H1 (cell line): ENCODE results near the gene CLEC16A. TPM values are rescaled to one million over a fixed set of nuclear protein-coding genes. Genes with fewer than 3 reads are reported as not detected.

ENCODE experiments used
- CTCF ChIA-PET: fragments of 300-600 bp; sonication (Branson Sonifier 250); formaldehyde crosslinking; loops from one replicate; lab custom pipeline; 2021; ENCODE audit not compliant: partially characterized antibody; lab: Charles Lee
- POLR2A ChIA-PET: fragments of 300-600 bp; sonication (Branson Sonifier 250); formaldehyde crosslinking; loops from one replicate; lab custom pipeline; 2021; ENCODE audit warnings: inconsistent platforms; ENCODE audit not compliant: partially characterized antibody; lab: Charles Lee
- DNase-seq, 2 experiments: peaks; one replicate each; pipeline versions ENCODE4 v3.0.0 to v3.0.0-alpha.2; 2010 to 2022; ENCODE audit warnings: low spot score in 2 of 2, low read depth in 1 of 2, mixed read lengths in 1 of 2
- FAIRE-seq: peaks from 2 replicates; lab custom pipeline; 2011; peaks lifted over from hg19 to GRCh38; lab: Jason Lieb, UNC
- H2AFZ ChIP-seq: 2 replicates; pipeline ENCODE4 v1.8.1; 2012; ENCODE audit warnings: low read length, inconsistent platforms
- H2AK5ac ChIP-seq: 2 replicates; pipeline ENCODE4 v1.6.1; 2013; ENCODE audit warnings: low read depth, low read length
- H2BK120ac ChIP-seq: replicated peaks from 2 replicates; pipeline ENCODE3; 2013; ENCODE audit warnings: low read depth, low read length, inconsistent platforms
- H2BK12ac ChIP-seq: 2 replicates; pipeline ENCODE4 v1.6.1; 2013; ENCODE audit warnings: low read depth, low read length
- H2BK15ac ChIP-seq: 2 replicates; pipeline ENCODE4 v1.6.1; 2013; ENCODE audit warnings: low read length
- H2BK20ac ChIP-seq: 2 replicates; pipeline ENCODE4 v1.6.1; 2013; ENCODE audit warnings: low read length
- H2BK5ac ChIP-seq: 2 replicates; pipeline ENCODE4 v1.6.1; 2013; ENCODE audit warnings: low read depth, low read length
- H3K14ac ChIP-seq: 2 replicates; pipeline ENCODE4 v1.6.1; 2013; ENCODE audit warnings: inconsistent platforms; ENCODE audit not compliant: insufficient read length
- H3K18ac ChIP-seq: 2 replicates; pipeline ENCODE4 v1.6.1; 2013; ENCODE audit warnings: low read length; ENCODE audit errors: extremely low read depth
- H3K23ac ChIP-seq: 2 replicates; pipeline ENCODE4 v1.6.1; 2013; ENCODE audit warnings: inconsistent platforms; ENCODE audit not compliant: insufficient read length
- H3K23me2 ChIP-seq: 2 replicates; pipeline ENCODE4 v1.6.1; 2013; ENCODE audit warnings: low read depth, low read length
- H3K27ac ChIP-seq: 2 replicates; pipeline ENCODE4 v1.6.1; 2011; ENCODE audit warnings: low read depth, low read length, inconsistent platforms
- H3K27me3 ChIP-seq, 4 experiments: replicated peaks in 1 of 4; 1 replicate in 1 of 4; 2 replicates in 3 of 4; pipeline versions ENCODE4 v1.6.1 to v1.8.1; 2011 to 2013; ENCODE audit warnings: low read length in 3 of 4, mild to moderate bottlenecking in 3 of 4, inconsistent platforms in 2 of 4, mixed read lengths in 2 of 4, moderate library complexity in 1 of 4; ENCODE audit not compliant: control insufficient read depth in 3 of 4, insufficient read depth in 3 of 4; ENCODE audit errors: extremely low read depth in 1 of 4
- H3K36me3 ChIP-seq, 4 experiments: 2 replicates each; pipeline versions ENCODE4 v1.6.1 to v1.8.1; 2011 to 2013; ENCODE audit warnings: mild to moderate bottlenecking in 4 of 4, low read length in 3 of 4, moderate library complexity in 2 of 4, control low read depth in 1 of 4, inconsistent platforms in 1 of 4; ENCODE audit not compliant: insufficient read depth in 4 of 4, control insufficient read depth in 2 of 4
- H3K4ac ChIP-seq: replicated peaks from 2 replicates; pipeline ENCODE3; 2013; ENCODE audit warnings: low read length, low read depth, mixed read lengths, inconsistent platforms; ENCODE audit not compliant: insufficient read length
- H3K4me1 ChIP-seq, 4 experiments: replicated peaks in 1 of 4; 1 replicate in 1 of 4; 2 replicates in 3 of 4; pipeline versions ENCODE4 v1.6.1 to v1.8.1; 2011 to 2013; ENCODE audit warnings: low read length in 3 of 4, inconsistent platforms in 2 of 4, mixed read lengths in 1 of 4; ENCODE audit not compliant: insufficient read depth in 4 of 4, control insufficient read depth in 3 of 4
- H3K4me2 ChIP-seq, 2 experiments: 2 replicates each; pipeline versions ENCODE4 v1.6.1 to v1.8.1; 2011 to 2013; ENCODE audit warnings: low read depth in 2 of 2, low read length in 2 of 2, control low read depth in 1 of 2, inconsistent platforms in 1 of 2, mild to moderate bottlenecking in 1 of 2; ENCODE audit not compliant: insufficient read depth in 1 of 2
- H3K4me3 ChIP-seq, 4 experiments: fragments of 200-600, 300-600 bp in 1 of 4; sonication (generic), shearing (Covaris generic), sonication (Bioruptor Twin) in 1 of 4; 2 replicates each; pipeline versions ENCODE4 v1.5.1 to v1.8.1; 2011 to 2016; ENCODE audit warnings: low read length in 4 of 4, low read depth in 3 of 4, control low read depth in 2 of 4, inconsistent platforms in 2 of 4, mild to moderate bottlenecking in 2 of 4, mixed read lengths in 1 of 4, moderate library complexity in 1 of 4; ENCODE audit not compliant: insufficient read depth in 2 of 4; ENCODE audit errors: extremely low read depth in 1 of 4
- H3K56ac ChIP-seq: replicated peaks from 2 replicates; pipeline ENCODE3; 2013; ENCODE audit warnings: low read depth, mild to moderate bottlenecking, mixed read lengths, low read length, inconsistent platforms; ENCODE audit not compliant: insufficient read length
- H3K79me1 ChIP-seq: 2 replicates; pipeline ENCODE4 v1.6.1; 2013; ENCODE audit warnings: low read depth, low read length, control low read depth
- H3K79me2 ChIP-seq, 2 experiments: 2 replicates each; pipeline versions ENCODE4 v1.6.1 to v1.8.1; 2012 to 2013; ENCODE audit warnings: low read length in 2 of 2, mild to moderate bottlenecking in 2 of 2, inconsistent platforms in 1 of 2; ENCODE audit not compliant: insufficient read depth in 2 of 2, control insufficient read depth in 1 of 2
- H3K9ac ChIP-seq, 4 experiments: replicated peaks in 1 of 4; 1 replicate in 1 of 4; 2 replicates in 3 of 4; pipeline versions ENCODE4 v1.6.1 to v1.8.1; 2011 to 2013; ENCODE audit warnings: low read depth in 3 of 4, low read length in 3 of 4, control low read depth in 2 of 4, mild to moderate bottlenecking in 2 of 4, moderate library complexity in 2 of 4, inconsistent platforms in 1 of 4; ENCODE audit errors: extremely low read depth in 1 of 4
- H3K9me3 ChIP-seq, 2 experiments: 2 replicates each; pipeline versions ENCODE4 v1.6.1 to v1.8.1; 2012 to 2013; ENCODE audit warnings: mild to moderate bottlenecking in 2 of 2, moderate library complexity in 2 of 2, control low read depth in 1 of 2, inconsistent platforms in 1 of 2, low read depth in 1 of 2, low read length in 1 of 2, mixed read lengths in 1 of 2; ENCODE audit not compliant: insufficient read depth in 2 of 2
- H4K20me1 ChIP-seq, 2 experiments: replicated peaks in 1 of 2; 2 replicates each; pipeline versions ENCODE3 to v1.8.1; 2011 to 2013; ENCODE audit warnings: inconsistent platforms in 2 of 2, low read length in 2 of 2, mild to moderate bottlenecking in 1 of 2; ENCODE audit not compliant: insufficient read depth in 2 of 2, control insufficient read depth in 1 of 2
- H4K5ac ChIP-seq: 2 replicates; pipeline ENCODE4 v1.6.1; 2013; ENCODE audit warnings: low read length, low read depth, mixed read lengths, inconsistent platforms; ENCODE audit not compliant: insufficient read length
- H4K8ac ChIP-seq: 2 replicates; pipeline ENCODE4 v1.8.0; 2013; ENCODE audit warnings: mild to moderate bottlenecking, moderate library complexity, low read length, inconsistent platforms; ENCODE audit not compliant: insufficient read depth; ENCODE audit errors: extremely low read depth
- H4K91ac ChIP-seq: replicated peaks from 2 replicates; pipeline ENCODE3; 2013; ENCODE audit warnings: low read length, mixed read lengths, inconsistent platforms; ENCODE audit not compliant: insufficient read length
- MAX ChIP-seq: IDR thresholded peaks from 2 replicates; pipeline ENCODE4 v1.6.1; 2012; ENCODE audit warnings: inconsistent platforms
- WGBS, 2 experiments: shearing (Covaris generic) in 1 of 2; methylation state at CpG; one replicate each; pipeline versions ENCODE4 v1.1.6 to v1.1.7; 2013 to 2015; ENCODE audit warnings: low lambda C conversion rate in 2 of 2, mixed read lengths in 2 of 2, inconsistent platforms in 1 of 2, low coverage in 1 of 2, missing lambda C conversion rate in 1 of 2; ENCODE audit not compliant: insufficient replicate concordance in 2 of 2, insufficient coverage in 1 of 2, insufficient read length in 1 of 2; ENCODE audit errors: extremely low coverage in 1 of 2, missing lambda C conversion rate in 1 of 2; 5-methylcytosine and 5-hydroxymethylcytosine counted together
- polyA plus RNA-seq, 7 experiments: library from polyadenylated mRNA; depleted of rRNA in 3 of 7; stranded (reverse) in 5 of 7; unstranded in 2 of 7; fragments of >200 nt in 5 of 7; fragments of 200-250 nt in 2 of 7; gene quantifications; 1 replicate in 5 of 7; 2 replicates in 1 of 7; 4 replicates in 1 of 7; pipeline versions ENCODE4 v1.2.1 to v1.2.3, GENCODE V29; 2011 to 2013; ENCODE audit warnings: missing spikeins in 2 of 7, mixed read lengths in 2 of 7
- total RNA-seq: library from RNA; stranded (reverse); fragmentation: NEBNext Ultra II Directional; extraction: Animal tissue kit (Norgen Biotek cat#: 25700); gene quantifications from 2 replicates; pipeline ENCODE4 v1.2.1, GENCODE V29; 2021

The CLEC16A gene
- total and polyA plus RNA-seq, 2 of the 8 experiments (the other 6 are each of a cell fraction or from before 2014, with no cell fraction given) = 7.6 to 19.3 TPM

GRCh38 chr16:11169641-11170040, 225.3 kb downstream of the CLEC16A start:
- Histone ChIP-seq H3K36me3 (peaks cover 0 to 3% (median 0%) of the 10 kb centered on the region in 4 experiments; a peak in 1 of 8 replicates), H3K4me1 (no peaks in the 10 kb centered on the region; a peak in 1 of 7 replicates), H4K8ac (no peak overlapping the region), H3K56ac (no peak overlapping the region), H2AK5ac (no peak overlapping the region), H3K18ac (no peak overlapping the region), H2BK12ac (no peak overlapping the region), H3K4ac (no peak overlapping the region), H3K4me3 (no peak overlapping the region), H3K79me2 (peaks cover 0 to 4% of the 10 kb centered on the region in 2 experiments; a peak in 1 of 4 replicates), H4K20me1 (peaks cover 0 to 5% of the 10 kb centered on the region in 2 experiments), H3K14ac (no peak overlapping the region), H3K23ac (no peak overlapping the region), H4K5ac (no peak overlapping the region), H3K79me1 (no peaks in the 10 kb centered on the region; the same call in 1 of the 2 replicates), H4K91ac (no peak overlapping the region), H3K9ac (no peak overlapping the region), H2BK5ac (no peak overlapping the region), H3K27ac (no peak overlapping the region), H3K4me2 (no peak overlapping the region), H3K23me2 (0 out of 2 replicates have a peak, but pooled peaks cover 4% of the 10 kb centered on the region), H2AFZ (no peak overlapping the region), H2BK15ac (no peak overlapping the region), H3K27me3 (no peaks in the 10 kb centered on the region), H2BK20ac (no peak overlapping the region), H3K9me3 (no peaks in the 10 kb centered on the region), H2BK120ac (no peak overlapping the region)
- no peak for FAIRE-seq
- TF ChIP-seq MAX = no peak
- ChIA-PET POLR2A (interaction anchor here (1.3 kb wide), 1 partner anchor 82 kb away, joined by 3 read pairs; no protein-coding TSS in a partner anchor), CTCF (interaction anchor here (1.2 kb wide), 1 partner anchor 83 kb away, joined by 5 read pairs; no protein-coding TSS in a partner anchor)
- DNase-seq = no peak
- 76% methylated on average over 4 of the region's 4 CpGs; no CpG with 5 or more reads in 1 of the 2 experiments for WGBS, 2 experiments
